GM18867 (cell line): ENCODE data around the gene EPHA10.
A peak's percentile ranks its signal among the peaks of the same experiment; 100 is the strongest.
"Not testable (repeated sequence)": the region's sequence is repeated elsewhere in the genome, so short reads cannot be mapped to it uniquely, and the experiment has no call there.

Experiments
- ATAC-seq: cut with Tn5 transposase; IDR thresholded peaks from one replicate; pipeline ENCODE4 v1.9.1; 2021; ENCODE audit warnings: mild to moderate bottlenecking, moderate library complexity; ENCODE audit not compliant: unreplicated experiment

The EPHA10 gene

DNA sequence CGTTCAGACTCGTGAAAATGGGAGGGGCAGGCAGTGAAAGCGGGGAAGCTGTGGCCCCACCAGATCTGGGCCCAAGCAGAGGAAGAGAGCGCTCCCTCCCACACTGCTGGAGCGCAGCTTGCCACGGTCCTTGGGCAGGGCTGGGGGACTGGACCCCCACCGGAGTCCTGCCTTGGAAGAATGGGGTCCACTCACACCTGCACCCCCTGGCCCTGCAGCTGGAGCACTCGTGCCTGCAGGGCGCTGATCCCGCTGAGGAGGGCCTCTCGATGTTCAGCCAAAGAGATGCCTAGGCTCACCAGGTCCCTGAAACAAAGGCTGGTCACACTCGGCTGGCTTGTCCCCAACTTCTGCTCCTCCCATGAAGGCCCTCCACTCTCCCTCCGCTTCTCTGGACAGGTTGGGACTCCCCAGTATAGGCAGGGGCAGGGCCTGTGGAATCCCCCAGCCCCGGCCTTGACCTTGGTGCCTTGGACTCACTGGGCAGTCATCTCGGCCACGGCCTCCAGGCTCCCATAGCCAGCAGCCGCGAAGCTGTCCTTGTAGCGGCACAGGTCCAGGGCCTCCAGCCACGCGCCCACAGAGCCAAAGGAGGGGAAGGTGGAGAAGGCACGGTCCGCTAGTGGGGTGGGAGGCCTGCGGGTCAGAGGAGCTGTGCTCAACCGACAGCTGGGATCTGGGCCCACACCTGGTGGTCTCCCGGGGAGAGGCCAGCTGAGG, 46.6 kb downstream of the EPHA10 start:
- ATAC-seq, result no peak

DNA sequence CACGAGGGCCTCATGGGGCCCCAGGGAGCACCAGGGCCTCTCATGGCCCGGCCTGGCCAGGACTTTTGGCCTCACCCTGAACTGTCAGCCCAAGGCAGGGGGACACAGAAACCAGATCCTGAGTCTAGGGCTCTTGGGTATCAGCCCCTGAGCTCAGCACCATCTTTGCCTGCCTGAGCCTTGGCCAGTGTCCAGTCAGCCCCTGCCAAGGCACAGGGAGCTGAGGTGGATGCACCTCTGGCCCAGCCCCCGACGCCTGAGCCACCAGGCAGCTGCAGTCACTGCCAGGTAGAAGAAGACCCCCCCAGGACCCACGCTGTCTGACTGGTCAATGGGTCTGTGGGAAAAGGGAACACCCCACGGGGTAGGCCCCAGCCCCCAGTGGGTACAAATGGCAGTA, 47.3 kb downstream of the EPHA10 start:
- no peak for ATAC-seq

DNA sequence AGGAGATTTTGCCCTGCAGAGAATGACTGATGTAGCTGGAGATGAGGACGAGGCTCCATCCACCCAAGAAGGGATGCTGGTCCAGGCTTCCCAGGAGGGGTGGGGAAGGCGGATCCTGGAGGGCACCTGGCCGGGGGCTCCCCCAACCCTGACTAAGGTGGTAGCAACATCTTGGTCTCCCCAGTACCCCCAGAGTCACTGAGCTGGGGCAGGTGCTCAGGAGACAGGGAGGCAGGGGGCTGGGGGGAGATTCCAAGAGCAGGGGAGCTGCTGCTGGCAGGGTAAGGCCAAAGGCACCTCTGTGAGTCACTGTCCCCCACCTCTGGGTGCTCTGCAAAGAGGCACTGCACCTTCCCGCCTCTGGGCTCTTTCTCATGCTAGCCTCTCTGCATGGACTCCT, 48.6 kb downstream of the EPHA10 start:
- ATAC-seq, result no peak

GRCh38 chr1:37714689-37715088, 50.2 kb downstream of the EPHA10 start:
- no peak for ATAC-seq

DNA sequence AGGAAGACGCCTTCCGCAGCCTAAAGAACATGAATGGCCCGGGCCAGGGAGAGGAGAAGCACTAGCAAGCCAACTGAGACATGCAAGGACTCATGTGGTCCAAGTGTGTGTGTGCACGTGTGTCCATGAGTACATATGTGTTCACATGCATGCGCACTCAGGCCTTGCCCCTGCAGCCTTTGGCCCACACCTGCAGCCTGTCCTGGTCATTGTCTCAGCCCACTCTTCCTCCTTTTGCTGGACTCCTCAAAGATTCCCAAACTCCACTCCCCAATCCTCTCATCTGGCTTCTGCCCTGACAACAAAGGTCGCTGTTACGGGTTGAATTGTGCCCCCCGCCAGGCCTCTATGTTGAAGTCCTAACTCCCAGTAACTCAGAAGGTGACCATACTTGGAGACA, 50.7 kb downstream of the EPHA10 start:
- no peak for ATAC-seq

- ATAC-seq, result no peak
Measured at GRCh38 chr1:37708471-37708870, 56.4 kb downstream of the EPHA10 start.

GRCh38 chr1:37705399-37705798, 59.5 kb downstream of the EPHA10 start:
- ATAC-seq, result no peak

GRCh38 chr1:37704966-37705365, 60.0 kb downstream of the EPHA10 start:
- no peak for ATAC-seq

DNA sequence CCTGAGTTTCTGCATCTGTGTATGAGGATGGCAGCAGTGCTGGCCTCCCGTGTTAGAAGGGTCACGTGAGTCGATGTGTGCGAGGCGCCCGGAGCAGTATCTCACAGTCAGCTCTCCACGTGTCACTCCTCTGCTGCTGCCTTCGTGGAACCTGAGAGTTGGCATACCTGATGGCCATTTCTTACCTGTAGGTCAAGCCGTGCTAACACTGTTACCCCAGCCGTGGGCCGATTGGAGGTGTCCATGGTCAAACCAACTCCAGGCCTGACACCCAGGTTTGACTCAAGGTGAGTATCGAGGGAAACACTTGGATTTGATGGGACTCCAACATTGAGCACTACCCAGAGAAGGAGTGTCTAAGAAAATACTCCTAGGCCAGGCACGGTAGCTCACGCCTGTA, 61.9 kb downstream of the EPHA10 start:
- ATAC-seq, result no peak

DNA sequence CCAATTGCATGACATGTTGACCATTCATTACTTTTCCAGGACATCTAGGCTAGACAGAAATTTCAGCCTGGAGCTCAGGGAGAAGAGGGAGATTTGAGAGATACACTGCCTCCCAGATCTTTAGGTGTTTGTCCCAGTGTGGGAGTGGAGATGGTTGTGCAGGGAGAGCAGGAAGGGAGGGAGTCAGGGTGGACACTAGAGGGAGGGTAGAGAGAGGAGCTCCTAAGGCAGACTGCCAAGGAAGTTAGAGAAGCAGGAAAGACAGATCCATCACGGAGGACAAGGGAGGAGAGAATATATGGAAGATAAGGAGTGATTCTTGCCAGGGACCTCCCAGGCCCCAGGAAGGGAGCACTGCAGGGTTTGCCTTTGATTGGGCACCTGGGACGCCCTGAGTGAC, 63.9 kb downstream of the EPHA10 start:
- no peak for ATAC-seq

DNA sequence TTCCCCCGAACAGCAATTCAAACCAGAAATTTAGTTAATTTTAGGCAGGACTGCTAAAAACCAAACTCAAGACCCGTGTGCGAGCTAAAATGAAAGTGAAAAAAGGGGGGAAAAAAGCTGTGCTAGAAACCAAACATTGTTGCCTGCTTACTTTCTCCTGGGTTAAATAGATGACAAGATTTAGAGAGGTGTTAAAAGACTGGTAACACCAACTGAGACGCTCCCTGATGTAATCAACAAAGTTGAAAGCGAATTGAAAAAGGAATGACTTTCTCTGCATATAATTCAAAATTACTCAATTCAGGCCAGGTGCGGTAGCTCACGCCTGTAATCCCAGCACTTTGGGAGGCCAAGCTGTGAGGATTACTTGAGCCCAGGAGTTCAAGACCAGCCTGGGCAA, 65.8 kb downstream of the EPHA10 start:
- no peak for ATAC-seq

GRCh38 chr1:37697737-37698136, 67.2 kb downstream of the EPHA10 start:
- no peak for ATAC-seq

DNA sequence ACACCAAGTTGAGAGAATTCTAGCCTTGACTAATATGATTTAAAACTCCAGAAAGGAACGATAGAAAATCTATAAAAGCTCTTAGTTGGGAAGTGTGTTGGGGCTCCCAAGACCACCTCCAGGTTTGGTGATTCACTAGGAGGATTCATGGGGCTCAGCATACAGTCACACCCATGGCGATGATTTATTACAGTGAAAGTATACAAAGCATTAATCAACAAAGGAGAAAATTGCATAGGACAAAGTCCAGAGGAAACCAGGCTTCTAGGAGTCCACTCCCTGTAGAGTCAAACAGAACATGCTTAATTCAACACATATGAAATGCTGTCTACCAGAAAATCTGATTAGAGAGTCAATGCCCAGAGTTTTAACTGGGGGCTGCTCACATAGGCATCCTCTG, 67.8 kb downstream of the EPHA10 start:
- no peak for ATAC-seq

GRCh38 chr1:37692834-37693175, 72.1 kb downstream of the EPHA10 start:
- no peak for ATAC-seq

DNA sequence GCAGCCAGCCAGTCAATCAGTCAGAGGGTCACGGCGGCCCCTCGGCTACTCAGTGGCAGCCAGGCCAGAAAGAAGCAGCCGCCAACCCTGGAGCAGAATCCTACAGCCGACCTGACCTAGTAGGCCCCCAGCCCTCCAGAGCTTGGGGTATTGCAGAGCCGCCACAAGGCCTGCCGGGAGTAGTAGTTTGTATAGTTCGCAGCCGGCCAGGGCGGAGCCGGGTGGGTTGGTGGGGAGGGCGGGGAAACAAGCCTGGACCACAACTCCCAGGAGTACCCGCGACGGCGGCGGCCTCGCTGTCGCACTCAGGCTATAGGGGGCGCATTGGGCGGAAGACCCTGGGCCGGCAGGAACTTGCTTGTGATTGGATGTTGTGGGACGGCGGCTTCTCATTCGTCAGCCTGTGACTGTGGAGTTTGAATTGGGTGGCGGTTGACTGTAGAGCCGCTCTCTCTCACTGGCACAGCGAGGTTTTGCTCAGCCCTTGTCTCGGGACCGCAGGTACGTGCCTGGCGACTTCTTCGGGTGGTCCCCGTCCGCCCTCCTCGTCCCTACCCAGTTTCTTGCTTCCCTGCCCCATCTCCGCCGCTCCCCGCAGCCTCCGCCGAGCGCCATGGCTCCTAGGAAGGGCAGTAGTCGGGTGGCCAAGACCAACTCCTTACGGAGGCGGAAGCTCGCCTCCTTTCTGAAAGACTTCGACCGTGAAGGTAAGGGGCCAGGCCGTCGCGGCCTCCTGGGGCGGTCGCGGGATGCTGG, 72.7 kb downstream of the EPHA10 start, which contains the start of gene CDCA8:
TSS of gene CDCA8 (plus strand) at position 439 of the 756 bp plus-strand sequence. CDS start at position 614, 175 bp downstream.
- peak; percentile 80 for ATAC-seq

DNA sequence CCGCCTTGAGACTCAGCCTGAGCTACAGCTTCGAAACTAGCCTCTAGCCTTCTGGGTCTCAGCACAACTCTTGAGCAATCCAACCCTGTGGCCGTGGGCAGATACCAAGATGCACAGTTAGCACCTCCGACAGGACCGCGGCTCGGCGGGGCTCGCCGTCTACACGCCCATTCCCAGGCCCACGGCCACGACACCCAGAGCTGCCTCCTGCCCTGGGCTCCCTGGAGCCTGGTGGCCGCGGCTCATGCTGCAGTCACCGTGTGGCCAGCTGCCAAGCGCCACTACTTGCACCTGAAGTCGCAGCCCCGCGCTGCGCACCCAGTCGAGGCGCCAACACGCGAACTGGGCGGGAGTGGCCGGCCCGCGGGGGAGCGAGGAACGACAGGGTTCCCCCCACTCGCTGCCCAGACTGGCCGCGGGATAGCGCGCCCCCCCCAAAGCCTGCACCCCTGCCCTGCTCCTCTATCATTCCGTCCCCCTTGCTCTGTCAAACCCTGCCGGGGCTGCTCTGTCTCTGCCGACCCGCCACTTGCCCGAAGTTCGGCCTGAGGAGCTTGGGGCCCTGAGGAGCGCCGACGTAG, 73.3 kb downstream of the EPHA10 start:
- peak; percentile 3 for ATAC-seq

DNA sequence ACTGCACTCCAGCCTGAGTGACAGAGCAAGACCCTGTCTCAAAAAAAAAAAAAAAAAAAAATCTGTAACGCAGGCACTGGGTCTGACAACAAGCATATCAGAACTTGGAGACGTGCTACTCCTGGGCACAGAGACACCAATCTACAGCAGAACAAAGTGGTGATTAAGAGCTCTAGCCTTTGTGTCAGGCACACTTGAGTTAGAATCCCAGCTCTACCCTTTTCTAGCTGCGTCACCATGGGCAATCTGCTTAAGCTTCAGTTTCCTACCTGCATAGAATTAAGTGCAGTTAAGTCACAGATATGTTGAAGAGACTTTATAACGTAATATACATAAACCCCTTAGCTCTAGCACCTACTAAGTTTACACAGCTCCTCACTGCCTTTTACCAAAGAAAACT, 76.0 kb downstream of the EPHA10 start:
- ATAC-seq, result no peak

GRCh38 chr1:37687764-37688163, 77.2 kb downstream of the EPHA10 start:
- ATAC-seq, result not testable (repeated sequence)

DNA sequence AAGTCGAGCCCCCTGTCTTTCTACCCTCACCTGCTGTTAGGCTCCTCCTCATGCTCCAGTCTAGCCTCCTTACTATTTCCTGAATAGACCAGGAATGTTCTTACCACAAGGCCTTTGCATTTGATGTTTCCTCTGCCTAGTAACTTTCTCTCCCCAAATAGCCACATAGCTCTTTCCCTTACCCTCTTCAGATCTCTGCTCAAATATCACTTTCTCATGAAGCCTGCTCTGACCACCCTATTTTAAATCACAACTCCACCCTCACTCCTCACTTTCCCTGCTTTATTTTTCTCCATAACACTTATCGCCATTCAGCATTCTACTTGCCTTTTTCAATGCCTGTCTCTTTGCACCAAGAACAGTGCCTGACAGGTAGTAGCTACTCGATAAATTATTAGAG, 79.2 kb downstream of the EPHA10 start:
- no peak for ATAC-seq

DNA sequence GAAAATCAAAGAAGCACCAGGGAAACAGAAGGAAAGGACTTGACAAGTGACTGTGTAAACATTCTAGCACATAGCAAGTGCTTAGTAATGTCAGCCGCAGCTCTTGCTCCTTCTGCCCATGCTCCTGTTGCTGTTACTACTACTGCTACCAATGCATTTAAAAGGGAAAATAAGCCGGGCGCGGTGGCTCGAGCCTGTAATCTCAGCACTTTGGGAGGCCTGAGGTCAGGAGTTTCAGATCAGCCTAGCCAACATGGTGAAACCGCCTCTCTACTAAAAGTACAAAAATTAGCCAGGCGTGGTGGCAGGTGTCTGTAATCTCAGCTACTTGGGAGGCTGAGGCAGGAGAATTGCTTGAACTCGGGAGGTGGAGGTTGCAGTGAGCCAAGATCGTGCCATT, 80.7 kb downstream of the EPHA10 start:
- not testable (repeated sequence) for ATAC-seq

GRCh38 chr1:37682334-37682987, 82.5 kb downstream of the EPHA10 start:
- no peak for ATAC-seq

- ATAC-seq, result no peak
Measured at GRCh38 chr1:37680933-37681332, 84.0 kb downstream of the EPHA10 start.
